NCI-H69 (cell line): Measurements from ENCODE around the gene HIVEP1.

Experiments used
- DNase-seq: peaks from one replicate; lab custom pipeline; 2025; lab: John Stamatoyannopoulos, UW

The HIVEP1 gene

DNA sequence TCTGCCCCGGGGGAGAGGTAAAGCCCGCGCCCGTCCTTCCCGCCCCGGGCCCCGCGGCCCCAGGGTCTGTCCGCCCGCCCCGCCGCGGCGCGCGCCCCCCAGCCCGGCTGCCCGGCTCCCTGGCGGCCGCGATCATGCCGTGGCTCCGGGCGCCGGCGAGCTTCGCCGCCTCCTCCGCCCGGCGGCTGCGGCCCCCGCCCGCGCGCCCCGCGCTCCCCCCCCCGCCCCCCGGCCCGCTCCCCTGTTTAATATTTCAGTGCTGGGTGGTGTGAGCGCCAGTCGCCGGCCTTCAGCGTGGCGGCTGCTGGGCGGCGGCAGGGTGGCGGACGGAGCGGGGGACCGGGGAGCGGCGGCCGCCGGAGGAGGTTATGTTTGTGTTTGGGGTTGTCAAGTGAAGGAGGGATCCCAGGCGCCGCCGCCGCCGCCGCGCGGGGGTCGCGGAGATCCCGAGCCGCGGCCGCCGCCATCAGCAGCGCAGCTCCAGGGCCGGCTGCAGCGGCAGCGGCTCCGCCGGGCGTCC, at the start of gene HIVEP1:
TSS of gene HIVEP1 (plus strand) at position 275 of the 520 bp plus-strand sequence. CDS start 3,317 bp downstream, outside the sequence.
- DNase-seq: no peak

DNA sequence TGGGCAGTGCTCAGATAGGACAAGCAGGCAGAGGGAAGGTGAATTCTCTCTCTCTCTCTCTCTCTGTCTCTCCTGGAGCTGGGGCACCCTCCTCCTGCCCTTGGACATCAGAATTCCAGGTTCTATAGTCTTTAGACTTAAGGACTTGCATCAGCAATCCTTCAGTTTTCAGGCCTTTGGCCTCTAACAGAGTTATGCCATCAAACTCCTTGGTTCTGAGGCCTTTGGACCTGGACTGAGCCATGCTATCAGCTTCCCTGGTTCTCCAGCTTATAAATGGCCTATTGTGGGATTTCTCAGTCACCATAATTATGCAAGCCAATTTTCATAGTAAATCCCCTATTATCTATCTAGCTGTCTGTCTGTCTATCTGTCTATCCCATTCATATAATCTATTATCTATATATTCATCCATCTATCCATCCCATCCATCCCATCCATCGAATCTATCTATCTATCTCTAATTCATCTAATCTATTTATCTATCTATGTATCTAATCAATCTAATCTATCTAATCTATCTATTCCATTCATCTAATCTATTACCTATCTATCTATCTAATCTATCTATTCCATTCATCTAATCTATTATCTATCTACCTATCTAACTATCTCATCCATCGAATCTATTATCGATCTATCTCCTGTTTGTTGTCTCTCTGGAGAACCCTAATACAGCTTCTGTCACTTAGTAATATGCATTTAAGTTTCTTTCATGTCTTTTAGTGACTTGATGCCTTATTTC, 48.2 kb upstream of the HIVEP1 start:
- no peak for DNase-seq

DNA sequence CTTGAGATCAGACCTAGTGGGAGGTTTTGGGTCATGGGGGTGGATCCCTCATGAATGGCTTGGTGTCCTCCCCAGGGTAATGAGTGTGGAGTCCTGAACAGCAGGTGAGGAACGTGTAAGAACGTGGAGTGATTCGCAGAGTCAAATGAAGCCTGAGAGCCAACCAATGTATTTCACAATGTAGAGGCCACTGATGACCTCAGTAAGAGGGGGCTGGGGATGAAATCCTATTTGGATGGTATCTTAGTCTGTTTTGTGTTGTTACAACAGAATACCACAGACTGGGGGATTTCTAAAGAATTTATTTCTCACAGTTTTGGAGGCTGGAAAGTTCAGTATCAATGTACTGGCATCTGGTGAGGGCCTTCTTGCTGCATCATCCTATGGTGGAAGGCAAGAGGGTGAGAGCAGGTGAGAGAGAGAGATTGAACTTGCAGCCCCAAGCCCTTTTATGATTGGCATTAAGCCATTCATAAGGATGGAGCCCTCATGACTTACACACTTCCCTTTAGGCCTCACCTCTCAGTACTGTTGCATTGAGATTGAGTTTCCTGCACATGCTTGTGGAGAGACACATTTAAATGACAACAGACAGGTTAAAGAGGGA, 47.3 kb upstream of the HIVEP1 start:
- DNase-seq: no peak

DNA sequence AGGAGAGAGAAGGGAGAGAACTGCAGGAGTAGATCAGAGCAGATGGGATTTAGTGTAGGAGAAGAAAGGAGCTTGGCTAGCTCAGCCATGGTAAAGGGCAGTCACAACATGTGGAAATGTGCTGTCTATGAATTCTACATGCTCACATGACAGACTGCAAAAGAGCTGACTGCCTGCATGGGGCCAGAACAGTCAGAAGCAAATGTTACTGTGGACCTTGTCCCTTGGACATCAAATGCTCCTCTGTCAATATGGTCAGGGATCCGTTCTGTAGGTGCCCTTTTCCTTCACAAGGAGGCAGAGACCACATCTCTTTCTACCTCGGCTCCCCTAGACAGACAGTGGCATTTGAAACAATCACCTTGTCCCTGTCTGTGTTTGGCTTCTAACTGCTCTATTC, 46.6 kb upstream of the HIVEP1 start:
- DNase-seq: no peak

DNA sequence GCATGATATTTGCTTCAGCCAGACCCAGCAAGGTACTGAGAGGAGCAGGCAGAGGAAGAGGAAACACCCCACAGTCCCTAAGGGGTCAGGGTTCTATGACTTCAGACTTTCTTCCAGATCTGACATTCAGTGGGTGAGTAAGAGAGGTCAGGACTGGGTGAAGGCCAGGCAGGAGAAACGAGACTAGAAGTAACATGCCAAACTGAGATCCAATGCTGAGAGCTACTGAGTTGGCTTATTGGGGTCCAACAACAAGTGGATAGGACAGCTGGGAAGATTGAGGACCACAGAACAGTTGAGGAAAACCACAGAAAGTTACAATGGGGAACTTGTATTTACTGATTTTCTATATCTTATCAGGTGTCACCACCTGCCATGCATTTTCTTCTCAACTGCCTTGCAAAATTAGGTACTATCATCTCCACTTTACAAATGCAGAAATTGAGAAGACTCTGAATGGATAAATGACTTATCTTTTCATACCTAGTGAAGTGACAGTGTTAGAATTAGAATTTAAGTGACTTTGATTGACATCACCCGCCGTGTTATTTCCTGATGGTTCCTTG, 43.8 kb upstream of the HIVEP1 start:
- DNase-seq: no peak

DNA sequence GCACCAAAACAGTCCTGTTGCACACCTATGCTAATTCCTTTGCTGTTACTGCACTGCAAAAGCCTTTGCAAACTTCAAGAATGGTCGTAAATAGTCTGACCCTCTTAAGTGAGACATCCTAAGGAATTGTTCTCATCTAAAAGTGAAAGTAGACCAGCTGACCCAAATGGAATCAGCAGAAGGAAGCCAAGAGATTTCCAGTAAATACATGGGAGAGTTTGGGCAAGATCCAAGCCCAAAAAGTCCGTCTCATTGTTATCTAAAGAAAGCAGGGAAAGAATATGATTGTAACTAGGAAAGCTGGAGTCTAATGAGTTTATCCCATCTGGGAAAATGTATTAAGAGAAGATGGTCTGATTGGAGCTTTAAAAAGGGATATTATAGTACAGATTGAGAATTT, 43.0 kb upstream of the HIVEP1 start:
- DNase-seq: no peak

DNA sequence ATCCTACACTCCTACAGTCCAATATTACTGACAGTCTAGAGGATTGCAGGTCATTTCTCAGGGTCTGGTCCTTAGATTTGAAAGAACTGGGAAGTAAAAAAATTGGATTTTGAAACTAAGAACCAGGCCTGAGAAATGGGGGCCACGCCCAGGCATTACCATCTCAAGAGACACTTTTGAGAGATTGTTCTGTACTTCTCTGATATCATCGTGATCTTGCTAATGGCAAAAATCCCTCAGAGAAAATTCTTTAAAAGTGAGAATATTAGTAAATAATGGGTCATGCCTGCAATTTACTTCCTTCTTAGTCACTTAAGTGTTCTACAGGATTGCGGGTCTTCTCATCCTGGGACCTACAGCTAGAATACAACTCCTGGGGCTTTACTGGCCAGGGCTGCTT, 42.0 kb upstream of the HIVEP1 start:
- DNase-seq: no peak

DNA sequence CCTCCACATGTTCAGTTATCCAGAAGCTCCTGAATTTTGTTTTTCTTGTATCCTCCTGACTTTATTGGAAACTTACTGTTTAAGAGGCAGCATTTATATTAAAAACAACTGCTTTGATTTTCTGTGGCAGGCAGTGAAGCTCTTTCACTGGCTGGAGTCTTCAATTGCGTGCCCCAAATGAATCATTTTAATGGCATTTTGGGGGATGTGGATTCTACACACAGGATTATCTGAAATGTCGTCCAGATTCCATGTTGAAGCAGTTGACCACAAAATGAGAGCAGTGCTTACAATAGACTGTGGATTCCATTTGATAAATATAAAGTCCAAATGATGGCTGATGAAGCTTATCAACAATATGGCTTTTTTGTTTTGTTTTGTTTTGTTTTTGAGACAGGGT, 41.0 kb upstream of the HIVEP1 start:
- DNase-seq: no peak

DNA sequence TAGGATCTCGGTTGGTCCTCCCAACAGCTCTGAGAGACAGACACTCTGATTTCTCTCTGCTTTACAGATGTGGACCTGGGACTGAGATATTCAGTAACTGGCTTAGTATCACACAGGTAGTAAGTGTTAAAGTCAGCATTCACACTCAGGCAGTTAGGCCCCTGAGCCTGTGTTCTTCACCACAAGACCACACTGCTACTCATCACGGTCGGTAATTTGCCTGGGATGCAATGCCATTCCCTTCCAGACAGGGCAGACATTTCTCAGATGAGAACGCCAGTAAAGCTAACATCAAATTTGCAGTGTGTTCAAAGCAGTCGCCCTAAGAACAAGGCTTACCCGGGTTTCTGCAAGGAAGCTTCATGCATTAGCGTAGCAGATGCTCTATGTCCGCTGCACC, 39.8 kb upstream of the HIVEP1 start:
- DNase-seq: no peak

DNA sequence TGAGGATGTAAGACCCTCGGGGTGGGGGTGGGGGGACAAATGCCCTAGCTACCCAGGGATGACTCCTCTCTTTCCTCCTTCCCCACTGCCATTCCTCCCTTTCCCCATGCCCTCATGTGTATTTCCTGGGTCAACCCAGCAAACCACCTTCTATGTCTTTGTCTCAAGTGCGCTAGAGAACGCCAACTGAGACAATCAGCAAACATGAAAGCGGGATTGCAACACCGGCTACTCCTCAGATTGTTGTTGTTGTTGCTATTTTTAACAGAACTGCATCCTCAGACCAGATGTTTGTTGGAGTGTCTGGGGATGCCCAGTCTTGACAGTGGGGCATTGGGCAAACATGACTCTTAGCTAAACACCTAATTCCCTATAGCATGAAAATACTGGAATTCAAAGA, 39.3 kb upstream of the HIVEP1 start:
- DNase-seq: no peak

DNA sequence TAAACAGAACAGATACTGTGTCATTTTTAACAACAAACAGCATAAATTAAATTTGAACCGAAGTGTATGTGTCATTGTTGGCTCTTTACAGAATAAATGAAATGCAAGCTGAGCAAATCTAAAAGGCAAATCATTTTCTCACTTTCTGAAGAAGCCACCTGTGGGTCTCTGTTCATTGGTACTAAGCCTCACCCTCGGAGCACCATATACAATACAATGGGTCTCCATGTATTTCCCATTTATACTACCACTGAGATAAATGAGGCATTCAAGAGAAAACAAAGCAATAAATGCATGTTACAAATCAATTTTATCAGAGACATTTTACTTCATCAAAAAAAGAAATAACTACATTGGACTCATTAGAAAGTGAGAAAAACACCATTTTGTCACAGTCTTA, 38.9 kb upstream of the HIVEP1 start:
- no peak for DNase-seq

DNA sequence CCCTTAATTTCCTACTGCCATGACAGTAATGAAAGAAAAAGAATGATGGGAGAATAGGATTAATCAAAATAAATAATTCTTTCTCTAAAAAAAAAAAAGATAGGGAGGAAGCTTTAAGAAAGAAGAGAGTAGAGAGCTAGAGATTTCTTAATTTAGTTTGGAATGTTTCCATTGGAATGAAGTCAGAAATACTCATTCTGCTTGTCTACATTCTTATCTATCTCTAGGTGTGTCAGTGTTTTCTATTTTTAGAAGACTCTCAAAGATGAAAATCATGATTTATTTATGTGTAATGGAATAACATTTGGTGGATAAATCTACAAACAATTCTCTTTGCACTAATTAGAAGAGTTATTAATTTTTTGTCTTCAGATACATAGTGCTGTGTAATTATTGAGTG, 38.0 kb upstream of the HIVEP1 start:
- DNase-seq: no peak

DNA sequence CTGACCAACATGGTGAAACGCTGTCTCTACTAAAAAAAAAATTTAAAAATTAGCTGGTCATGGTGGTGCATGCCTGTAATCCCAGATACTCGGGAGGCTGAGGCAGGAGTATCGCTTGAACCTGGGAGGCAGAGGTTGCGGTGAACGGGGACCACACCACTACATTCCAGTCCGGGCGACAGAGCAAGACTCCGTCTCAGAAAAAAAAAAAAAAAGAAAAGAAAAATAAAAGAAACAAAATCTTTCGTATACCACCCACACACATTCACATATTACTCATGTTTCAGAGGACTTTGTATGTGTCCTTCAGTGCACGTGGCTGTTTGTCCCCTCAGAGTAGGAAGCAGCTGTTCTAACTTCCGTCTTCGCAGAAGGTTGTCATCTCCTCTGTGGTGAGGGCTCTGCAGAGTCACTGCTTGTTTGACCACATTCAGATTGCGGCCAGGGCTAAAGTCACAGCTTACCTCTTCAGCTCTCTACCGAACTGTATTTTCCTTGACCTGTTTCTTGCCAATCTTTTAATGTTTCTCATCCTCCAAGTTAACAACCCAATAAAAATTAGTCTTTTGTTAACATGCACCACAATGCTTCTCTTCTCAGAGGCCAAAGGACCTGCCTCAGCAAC, 36.6 kb upstream of the HIVEP1 start:
- no peak for DNase-seq

DNA sequence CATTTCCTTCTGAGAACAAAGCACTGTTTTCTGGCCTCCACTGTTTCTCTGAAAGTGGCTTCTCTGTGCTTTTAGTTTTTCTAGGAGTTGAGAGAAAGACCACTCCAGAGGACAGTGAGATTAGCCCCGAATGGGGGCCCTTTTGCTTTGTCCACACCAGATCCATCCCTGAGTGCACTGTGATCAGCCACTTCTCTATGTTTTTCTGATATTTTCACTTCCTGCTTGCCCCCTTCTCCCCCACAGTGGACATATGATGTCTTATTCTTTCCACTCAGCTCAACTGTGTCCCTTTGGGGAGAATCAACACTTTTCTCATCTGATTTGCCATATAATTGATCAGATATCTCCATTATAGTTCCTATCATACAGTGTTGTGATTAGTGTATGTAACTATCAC, 35.6 kb upstream of the HIVEP1 start:
- DNase-seq: no peak

DNA sequence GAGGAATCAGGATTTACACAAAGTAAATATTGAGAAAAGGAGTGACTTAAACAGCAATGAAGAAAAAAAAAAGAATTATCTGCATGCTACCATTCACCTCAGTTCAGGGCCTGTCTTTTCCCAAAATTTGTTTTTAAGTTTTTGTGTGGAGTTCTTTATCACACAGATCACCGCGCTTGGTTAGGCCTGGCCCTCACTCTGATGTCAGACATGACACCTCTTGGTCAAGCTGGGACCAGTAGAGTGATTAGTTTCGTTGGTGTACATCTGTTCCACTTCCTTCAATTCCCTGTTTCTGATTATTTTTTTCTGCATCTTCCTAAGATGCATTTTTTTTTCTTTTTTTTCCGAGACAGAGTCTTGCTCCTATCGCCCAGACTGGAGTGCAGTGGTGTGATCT, 34.9 kb upstream of the HIVEP1 start:
- DNase-seq: no peak

DNA sequence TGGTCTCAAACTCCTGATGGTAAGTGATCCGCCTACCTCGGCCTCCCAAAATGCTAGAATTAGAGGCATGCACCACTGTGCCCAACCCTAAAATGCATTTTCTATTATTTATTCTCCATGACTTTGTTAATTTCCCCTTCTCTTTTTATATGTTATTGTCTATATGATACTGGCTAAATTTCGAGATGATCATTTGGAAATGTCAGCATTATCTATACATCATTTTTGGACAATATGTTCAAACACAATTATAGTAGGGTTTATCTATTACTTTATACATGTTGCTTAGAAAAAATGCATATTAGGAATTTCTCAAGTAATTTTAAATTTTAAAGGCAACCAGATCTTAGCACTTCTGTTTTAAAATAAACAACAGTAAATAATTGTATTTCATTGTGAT, 34.4 kb upstream of the HIVEP1 start:
- no peak for DNase-seq

DNA sequence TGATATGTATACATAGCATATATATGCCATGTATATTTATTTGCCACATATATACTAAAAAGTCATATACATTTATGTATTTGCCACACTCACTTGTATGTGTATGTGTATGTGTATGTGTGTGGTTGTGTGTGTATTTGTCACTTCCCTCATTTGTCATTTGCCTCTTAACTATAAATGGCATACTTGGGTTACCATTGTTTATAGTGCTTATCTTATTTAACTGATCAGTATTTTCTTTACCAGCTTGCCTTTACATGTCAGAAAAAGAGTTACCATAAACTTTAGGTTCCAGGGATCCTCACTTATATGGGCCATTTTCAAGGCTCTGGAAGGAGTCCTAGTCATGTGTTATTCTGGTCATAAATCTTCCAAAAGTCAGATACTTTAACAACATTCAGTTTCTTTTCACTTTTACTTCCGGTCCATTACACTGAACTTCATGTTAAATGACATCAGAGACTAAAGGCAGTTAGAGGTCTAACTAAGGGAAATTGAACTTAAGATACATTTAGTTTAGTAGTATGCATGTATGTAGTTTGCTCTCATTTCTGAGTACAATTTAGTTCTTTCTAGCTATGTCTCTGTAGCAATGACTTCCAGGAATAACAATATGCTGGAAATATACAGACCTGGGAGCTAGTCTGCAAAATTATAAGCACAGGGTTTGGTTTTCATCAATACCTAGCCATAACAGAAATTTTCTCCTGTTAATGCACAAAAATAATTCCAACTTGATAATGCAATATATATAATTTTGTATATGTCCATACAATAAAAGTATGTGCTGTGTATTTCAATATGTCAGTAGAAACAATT, 33.7 kb upstream of the HIVEP1 start:
- DNase-seq: no peak

DNA sequence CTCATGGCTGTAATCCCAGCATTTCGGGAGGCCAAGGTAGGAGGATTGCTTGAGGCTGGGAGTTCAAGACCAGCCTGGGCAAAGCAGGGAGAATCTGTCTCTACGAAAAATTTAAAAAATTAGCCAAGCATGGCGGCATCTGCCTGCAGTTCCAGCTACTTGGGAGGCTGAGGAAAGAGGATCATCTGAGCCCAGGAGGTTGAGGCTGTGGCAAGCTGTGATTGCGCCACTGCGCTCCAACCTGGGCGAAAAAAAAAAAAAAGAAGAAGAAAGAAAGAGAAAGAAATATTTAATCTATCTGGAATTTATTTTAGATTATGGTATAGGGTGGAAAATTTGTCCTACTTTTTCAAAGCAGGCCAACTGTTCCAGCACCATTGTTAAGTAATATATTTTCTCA, 32.2 kb upstream of the HIVEP1 start:
- DNase-seq: no peak

DNA sequence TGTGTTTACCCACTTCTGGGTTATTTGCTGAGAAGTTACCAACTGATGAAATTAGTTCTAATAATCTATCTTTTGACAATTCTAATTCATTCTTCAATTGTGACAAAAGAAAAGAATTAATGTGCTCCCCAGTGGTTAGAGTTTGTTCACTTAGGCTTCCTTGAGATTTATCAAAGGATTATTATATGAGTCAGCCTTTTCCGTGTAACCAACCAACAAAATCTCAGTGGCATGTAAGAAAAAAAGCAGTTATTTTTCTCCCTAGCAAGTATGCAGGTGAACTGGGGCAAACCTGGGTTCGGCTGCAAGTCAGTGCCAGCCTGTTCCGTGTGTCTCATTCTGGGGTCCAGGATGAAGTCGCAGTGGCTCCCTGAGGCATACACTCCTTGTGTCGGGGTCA, 28.8 kb upstream of the HIVEP1 start:
- no peak for DNase-seq

DNA sequence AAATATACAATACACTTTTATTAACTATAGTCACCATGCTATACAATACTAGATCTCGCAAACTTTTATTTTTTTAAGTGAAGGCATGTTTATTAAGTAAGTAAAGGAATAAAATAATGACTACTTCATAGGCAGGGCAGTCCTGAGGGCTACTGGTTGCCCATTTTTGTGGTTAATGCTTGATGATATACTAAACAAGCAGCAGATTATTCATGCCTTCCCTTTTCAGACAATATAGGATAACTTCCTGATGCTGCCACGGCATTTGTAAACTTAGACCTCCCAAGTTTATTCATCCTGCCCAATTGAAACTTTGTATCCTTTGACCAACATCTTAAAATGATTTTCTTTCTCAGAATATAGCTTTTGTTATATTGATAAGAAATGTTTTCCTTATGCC, 24.7 kb upstream of the HIVEP1 start:
- no peak for DNase-seq

DNA sequence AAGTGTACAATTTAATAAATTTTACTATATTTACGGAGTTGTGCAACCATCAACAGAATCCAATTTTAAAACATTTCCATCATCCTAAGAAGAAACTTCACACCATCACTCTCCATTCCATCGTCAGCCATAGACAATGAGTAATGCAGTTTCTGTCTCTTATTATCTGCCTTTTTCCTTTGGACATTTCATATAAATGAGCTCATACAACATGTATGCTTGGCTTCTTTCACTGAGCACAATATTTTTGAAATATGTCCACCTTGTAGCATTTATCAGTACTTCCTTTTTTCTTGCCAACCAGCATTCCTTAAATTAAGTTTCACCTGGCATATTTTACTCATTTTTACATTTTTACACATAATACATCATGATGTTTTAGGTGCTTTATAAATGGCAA, 22.7 kb upstream of the HIVEP1 start:
- no peak for DNase-seq

DNA sequence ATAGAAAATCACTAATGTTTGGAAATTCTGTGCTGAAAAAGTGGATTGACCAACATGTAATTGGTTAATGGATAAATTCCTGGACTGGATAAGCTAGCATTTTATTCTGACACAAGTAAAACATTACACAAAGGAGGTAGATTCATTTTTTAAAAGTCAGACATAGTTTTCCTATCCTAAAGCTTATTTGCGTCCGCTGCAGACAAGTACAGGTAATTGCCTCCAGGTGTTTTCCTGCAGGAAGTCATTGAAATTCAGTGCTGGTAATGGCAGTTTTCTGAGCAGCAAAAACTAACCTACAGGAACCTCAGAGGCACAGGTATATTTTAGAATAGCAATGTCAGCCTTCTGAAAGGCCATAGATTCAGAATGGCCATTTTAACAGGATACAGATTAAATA, 20.0 kb upstream of the HIVEP1 start:
- peak; percentile 62 for DNase-seq
